GM18909 (cell line): ENCODE measurements around the gene NR0B2.

Source experiments
- ATAC-seq: cut with Tn5 transposase; IDR thresholded peaks from one replicate; pipeline ENCODE4 v1.9.1; 2021; ENCODE audit warnings: mild to moderate bottlenecking; ENCODE audit not compliant: unreplicated experiment, poor library complexity

NR0B2 gene

GRCh38 chr1:26938004-26938658 is 24.4 kb upstream of the NR0B2 start:
- no peak for ATAC-seq

- no peak for ATAC-seq
Observed at GRCh38 chr1:26936823-26937222, 23.0 kb upstream of the NR0B2 start.

- no peak for ATAC-seq
Observed at GRCh38 chr1:26932531-26932930, 18.8 kb upstream of the NR0B2 start.

- no peak for ATAC-seq
Observed at GRCh38 chr1:26923711-26924110, 9.9 kb upstream of the NR0B2 start.

GRCh38 chr1:26922901-26923300 is 9.1 kb upstream of the NR0B2 start:
- ATAC-seq, result no peak

- ATAC-seq, result no peak
Observed at GRCh38 chr1:26922431-26922729, 8.6 kb upstream of the NR0B2 start.

GRCh38 chr1:26921540-26922430 is 8.0 kb upstream of the NR0B2 start, which contains the start of gene NUDC:
Gene NUDC, plus strand, starts transcription at chr1:26921743. Its CDS starts 106 bp downstream, at chr1:26921849.
- peak; percentile 95 for ATAC-seq

GRCh38 chr1:26921126-26921539 is 7.4 kb upstream of the NR0B2 start:
- no peak for ATAC-seq

GRCh38 chr1:26915204-26915842 is 1.5 kb upstream of the NR0B2 start:
- ATAC-seq, result no peak

- ATAC-seq, result no peak
Observed at GRCh38 chr1:26913389-26913753, 404 bp downstream of the NR0B2 start.

GRCh38 chr1:26912147-26912490 is 1.7 kb downstream of the NR0B2 start:
- no peak for ATAC-seq

- no peak for ATAC-seq
Observed at GRCh38 chr1:26911399-26912146, 2.2 kb downstream of the NR0B2 start.

- no peak for ATAC-seq
Observed at GRCh38 chr1:26910343-26911160, 3.2 kb downstream of the NR0B2 start.

- no peak for ATAC-seq
Observed at GRCh38 chr1:26909951-26910342, 3.8 kb downstream of the NR0B2 start.

GRCh38 chr1:26907071-26907917 is 6.5 kb downstream of the NR0B2 start:
- no peak for ATAC-seq

GRCh38 chr1:26900815-26901511 is 12.8 kb downstream of the NR0B2 start:
- no peak for ATAC-seq

- ATAC-seq, result peak; percentile 83
Observed at GRCh38 chr1:26900001-26900814, 13.6 kb downstream of the NR0B2 start, which contains the start of gene GPATCH3. Gene GPATCH3, minus strand, starts transcription at chr1:26900467. Its CDS starts 25 bp downstream, at chr1:26900442.

GRCh38 chr1:26897351-26897750 is 16.4 kb downstream of the NR0B2 start:
- ATAC-seq, result no peak
